Measurements from ENCODE around the gene RPL39. TPM values are rescaled to one million over a fixed set of nuclear protein-coding genes. Genes with fewer than 3 reads are reported as not detected.
"Not testable (repeated sequence)": the region's sequence is repeated elsewhere in the genome, so short reads cannot be mapped to it uniquely, and the experiment has no call there.

The RPL39 gene
- total RNA-seq, 2 donors from 2014 or later: 3,854 to 3,913 TPM

DNA sequence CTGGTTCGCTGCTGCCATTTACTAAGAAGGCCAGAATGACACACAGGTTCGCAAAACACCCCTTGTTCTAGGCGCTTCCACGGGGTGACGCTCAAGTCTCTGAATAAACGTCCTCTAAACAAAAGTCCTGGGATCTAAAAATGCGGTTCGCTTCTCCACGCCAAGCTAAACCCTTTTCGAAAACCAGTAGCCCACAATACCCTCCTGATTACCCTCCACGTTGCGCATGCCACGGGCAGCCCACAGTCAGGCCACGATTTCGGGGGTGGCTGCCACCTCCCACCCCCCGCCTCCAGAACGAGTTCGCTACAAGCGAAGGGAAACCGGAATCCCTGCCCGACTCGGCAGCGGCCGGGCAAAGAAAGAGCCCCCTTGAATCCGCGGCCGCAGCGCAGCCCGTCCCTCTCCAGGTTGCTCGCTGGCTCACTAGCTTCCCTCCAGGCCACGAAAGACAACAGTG, 423 bp downstream of the RPL39 start:
- H3K4me3 Mint-ChIP-seq: peak overlapping the region; percentile 91
- peak overlapping the region; percentile 97 for H3K27ac Mint-ChIP-seq
- DNase-seq (peak; percentile 6 to 8 (median 8)), ATAC-seq (peak; percentile 29)
- H3K9me3 ChIP-seq (ENCODE audit: control insufficient read depth, low read length, poor library complexity, severe bottlenecking): no peaks in the 10 kb centered on the region
- H3K4me1 Mint-ChIP-seq: peaks cover 5% of the 10 kb centered on the region
- no peaks in the 10 kb centered on the region for H3K27me3 Mint-ChIP-seq
- H3K36me3 Mint-ChIP-seq (ENCODE audit: low read depth): no peaks in the 10 kb centered on the region

DNA sequence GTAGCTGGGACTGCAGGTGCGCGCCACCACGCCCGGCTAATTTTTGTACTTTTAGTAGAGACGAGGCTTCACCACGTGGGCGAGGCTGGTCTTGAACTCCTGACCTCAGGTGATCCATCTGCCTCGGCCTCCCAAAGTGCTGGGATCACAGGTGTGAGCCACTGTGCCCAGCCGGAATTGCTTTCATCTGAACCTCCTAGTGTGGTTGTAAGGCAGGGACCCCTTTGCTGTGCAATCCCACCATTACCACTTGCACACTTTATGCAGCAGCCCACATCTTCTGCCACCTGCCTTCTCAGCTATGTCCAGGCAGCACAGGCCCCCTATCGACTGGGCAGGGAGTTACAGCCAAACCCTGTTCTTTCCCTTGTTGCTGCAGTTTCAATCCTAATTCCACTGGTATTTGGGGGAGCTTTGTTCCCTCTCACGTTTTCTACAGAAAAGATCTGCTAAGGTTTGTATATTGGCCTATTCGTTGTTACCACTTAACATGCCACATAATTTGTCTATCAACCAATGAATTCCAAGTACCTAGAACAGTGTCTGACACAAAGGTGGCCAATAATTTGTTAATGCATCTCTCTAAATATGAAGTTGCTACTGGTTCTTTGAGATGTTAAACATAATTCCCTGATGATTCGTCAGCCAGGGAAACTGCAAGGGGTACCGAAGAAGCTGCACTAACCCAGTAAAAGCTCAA, 6.5 kb downstream of the RPL39 start:
- peak overlapping the region; percentile 4 for H3K27ac Mint-ChIP-seq
- peaks cover 3% of the 10 kb centered on the region for H3K36me3 Mint-ChIP-seq (ENCODE audit: low read depth)
- H3K4me1 Mint-ChIP-seq: peaks cover 9% of the 10 kb centered on the region
- H3K9me3 ChIP-seq (ENCODE audit: control insufficient read depth, low read length, poor library complexity, severe bottlenecking): no peaks in the 10 kb centered on the region
- H3K4me3 Mint-ChIP-seq: peak overlapping the region; percentile 63
- peak; percentile 15 to 27 (median 19) for DNase-seq
- no peaks in the 10 kb centered on the region for H3K27me3 Mint-ChIP-seq
- ATAC-seq: peak; percentile 79

GRCh38 chrX:119783026-119783425, 8.4 kb downstream of the RPL39 start:
- Mint-ChIP-seq H3K27ac (peak overlapping the region; percentile 19), H3K36me3 (ENCODE audit: low read depth) (peaks cover 3% of the 10 kb centered on the region)
- no peak for DNase-seq

GRCh38 chrX:119778829-119779228, 12.6 kb downstream of the RPL39 start:
- Mint-ChIP-seq H3K27me3 (no peaks in the 10 kb centered on the region), H3K4me1 (no peaks in the 10 kb centered on the region), H3K4me3 (no peak overlapping the region), H3K36me3 (ENCODE audit: low read depth) (no peaks in the 10 kb centered on the region), H3K27ac (no peak overlapping the region)
- DNase-seq: no peak
- no peak for ATAC-seq
- no peaks in the 10 kb centered on the region for H3K9me3 ChIP-seq (ENCODE audit: control insufficient read depth, low read length, poor library complexity, severe bottlenecking)

More at GRCh38 chrX:119783026-119783425, 8.4 kb downstream of the RPL39 start:
- no peaks in the 10 kb centered on the region for H3K9me3 ChIP-seq (ENCODE audit: control insufficient read depth, low read length, poor library complexity, severe bottlenecking)
- H3K27me3 Mint-ChIP-seq: no peaks in the 10 kb centered on the region
- H3K4me1 Mint-ChIP-seq: peaks cover 4% of the 10 kb centered on the region
- ATAC-seq: no peak
- H3K4me3 Mint-ChIP-seq: no peak overlapping the region

DNA sequence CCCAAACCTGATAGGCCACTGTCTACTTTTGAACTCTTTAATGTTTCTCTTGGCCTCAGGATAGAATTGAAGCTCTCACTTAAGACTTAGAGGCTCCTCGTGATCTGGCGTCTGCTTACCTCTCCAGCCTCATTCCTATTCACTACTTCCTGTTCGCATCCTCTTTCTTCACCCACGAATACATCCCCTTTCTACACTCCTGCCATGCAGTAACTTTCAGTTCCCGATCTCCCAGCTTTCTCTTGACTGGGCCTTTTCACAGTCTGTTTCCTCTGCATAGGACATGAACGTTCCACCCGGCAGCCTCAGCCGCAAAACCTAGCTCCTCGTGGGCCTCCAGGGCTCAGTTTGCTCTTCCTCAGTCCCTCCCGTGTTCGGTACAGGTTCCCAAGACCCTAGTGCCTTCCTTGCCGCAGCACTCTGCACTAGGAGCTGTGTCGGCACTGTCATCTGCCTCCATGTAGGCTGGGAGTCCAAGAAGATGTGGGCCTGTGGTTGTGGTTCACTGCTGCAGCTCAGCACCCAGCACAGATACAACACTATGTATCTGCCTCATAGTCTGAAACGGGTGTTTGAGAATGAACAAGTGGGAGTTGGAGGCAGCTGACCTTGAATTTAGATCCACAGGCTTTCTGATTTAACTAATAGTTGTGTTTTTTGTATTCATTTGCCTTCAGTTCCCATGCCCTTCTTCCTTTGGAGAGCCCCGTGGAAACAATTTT, 15.8 kb downstream of the RPL39 start:
- ATAC-seq: no peak
- H3K4me3 Mint-ChIP-seq: no peak overlapping the region

DNA sequence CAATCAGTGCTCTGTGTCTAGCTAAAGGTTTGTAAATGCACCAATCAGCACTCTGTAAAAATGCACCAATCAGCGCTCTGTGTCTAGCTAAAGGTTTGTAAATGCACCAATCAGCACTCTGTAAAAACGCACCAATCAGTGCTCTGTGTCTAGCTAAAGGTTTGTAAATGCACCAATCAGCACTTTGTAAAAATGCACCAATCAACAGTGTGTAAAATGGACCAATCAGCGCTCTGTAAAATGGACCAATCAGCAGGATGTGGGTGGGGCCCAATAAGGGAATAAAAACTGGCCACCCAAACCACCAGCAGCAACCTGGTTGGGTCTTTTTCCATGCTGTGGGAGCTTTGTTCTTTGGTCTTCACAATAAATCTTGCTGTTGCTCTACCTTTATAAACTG, 22.0 kb downstream of the RPL39 start:
- not testable (repeated sequence) for H3K27me3 Mint-ChIP-seq; DNase-seq; ATAC-seq; H3K9me3 ChIP-seq (ENCODE audit: control insufficient read depth, low read length, poor library complexity, severe bottlenecking); H3K36me3 Mint-ChIP-seq (ENCODE audit: low read depth); H3K27ac Mint-ChIP-seq; H3K4me3 Mint-ChIP-seq; H3K4me1 Mint-ChIP-seq

More for the DNA sequence above, 15.8 kb downstream of the RPL39 start:
- Mint-ChIP-seq H3K4me1 (no peaks in the 10 kb centered on the region), H3K27me3 (no peaks in the 10 kb centered on the region), H3K27ac (no peak overlapping the region), H3K36me3 (ENCODE audit: low read depth) (no peaks in the 10 kb centered on the region)
- H3K9me3 ChIP-seq (ENCODE audit: control insufficient read depth, low read length, poor library complexity, severe bottlenecking): no peaks in the 10 kb centered on the region
- no peak for DNase-seq

DNA sequence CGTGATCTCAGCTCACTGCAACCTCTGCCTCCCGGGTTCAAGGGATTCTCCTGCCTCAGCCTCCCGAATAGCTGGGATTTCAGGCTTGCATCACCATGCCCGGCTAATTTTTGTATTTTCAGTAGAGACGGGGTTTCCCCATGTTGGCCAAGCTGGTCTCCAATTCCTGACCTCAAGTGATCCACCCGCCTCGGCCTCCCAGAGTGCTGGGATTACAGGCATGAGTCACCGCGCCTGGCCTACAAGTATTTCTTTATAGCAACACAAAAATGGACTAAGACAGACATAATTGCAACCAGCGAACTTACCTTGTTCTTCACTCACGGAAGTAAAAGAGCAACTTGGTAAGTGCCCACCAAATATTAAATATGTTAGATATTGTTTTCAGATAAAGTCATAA, 23.0 kb downstream of the RPL39 start:
- not testable (repeated sequence) for H3K36me3 Mint-ChIP-seq (ENCODE audit: low read depth); H3K4me1 Mint-ChIP-seq; H3K4me3 Mint-ChIP-seq; H3K9me3 ChIP-seq (ENCODE audit: control insufficient read depth, low read length, poor library complexity, severe bottlenecking); H3K27ac Mint-ChIP-seq; DNase-seq; H3K27me3 Mint-ChIP-seq; ATAC-seq

GRCh38 chrX:119763836-119764387, 27.5 kb downstream of the RPL39 start:
- Mint-ChIP-seq H3K4me3 (no peak overlapping the region), H3K36me3 (ENCODE audit: low read depth) (no peaks in the 10 kb centered on the region), H3K27ac (no peak overlapping the region), H3K27me3 (no peaks in the 10 kb centered on the region), H3K4me1 (peaks cover 7% of the 10 kb centered on the region)
- no peak for ATAC-seq
- no peak for DNase-seq
- no peaks in the 10 kb centered on the region for H3K9me3 ChIP-seq (ENCODE audit: control insufficient read depth, low read length, poor library complexity, severe bottlenecking)

DNA sequence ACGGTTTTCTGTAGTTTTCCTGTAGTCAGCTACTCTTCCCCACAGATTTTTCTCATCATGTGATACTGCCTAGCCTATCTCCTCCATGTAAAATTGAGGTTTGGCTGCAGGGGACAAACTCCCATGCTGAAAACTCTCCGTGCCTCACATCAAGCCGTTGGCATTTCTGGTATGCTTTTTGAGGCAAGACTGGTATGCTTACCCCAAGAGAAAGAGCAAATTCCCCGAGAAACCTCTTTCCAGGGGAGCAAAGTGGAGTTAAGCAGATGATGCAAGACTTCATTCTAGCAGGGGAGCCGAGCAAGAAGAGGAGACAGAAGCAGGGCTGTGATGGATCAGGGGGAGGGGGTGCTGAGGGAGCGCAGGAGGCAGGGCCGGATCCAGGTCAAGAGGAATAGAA, 28.2 kb downstream of the RPL39 start:
- Mint-ChIP-seq H3K36me3 (ENCODE audit: low read depth) (no peaks in the 10 kb centered on the region), H3K4me1 (peaks cover 7% of the 10 kb centered on the region), H3K27ac (no peak overlapping the region), H3K27me3 (no peaks in the 10 kb centered on the region), H3K4me3 (no peak overlapping the region)
- ATAC-seq: no peak
- no peak for DNase-seq
- no peaks in the 10 kb centered on the region for H3K9me3 ChIP-seq (ENCODE audit: control insufficient read depth, low read length, poor library complexity, severe bottlenecking)

GRCh38 chrX:119762718-119763117, 28.7 kb downstream of the RPL39 start:
- Mint-ChIP-seq H3K36me3 (ENCODE audit: low read depth) (no peaks in the 10 kb centered on the region), H3K27ac (no peak overlapping the region), H3K4me1 (peaks cover 10% of the 10 kb centered on the region), H3K27me3 (no peaks in the 10 kb centered on the region), H3K4me3 (no peak overlapping the region)
- no peak for DNase-seq
- ATAC-seq: no peak
- H3K9me3 ChIP-seq (ENCODE audit: control insufficient read depth, low read length, poor library complexity, severe bottlenecking): no peaks in the 10 kb centered on the region

- ATAC-seq: no peak
- Mint-ChIP-seq H3K36me3 (ENCODE audit: low read depth) (no peaks in the 10 kb centered on the region), H3K4me3 (peak overlapping the region; percentile 21), H3K27ac (no peak overlapping the region), H3K4me1 (peaks cover 30% of the 10 kb centered on the region), H3K27me3 (no peaks in the 10 kb centered on the region)
- H3K9me3 ChIP-seq (ENCODE audit: control insufficient read depth, low read length, poor library complexity, severe bottlenecking): no peaks in the 10 kb centered on the region
- DNase-seq: no peak
Measured at GRCh38 chrX:119760026-119760877, 31.2 kb downstream of the RPL39 start.

GRCh38 chrX:119759248-119759766, 32.1 kb downstream of the RPL39 start:
- peak overlapping the region; percentile 83 for H3K4me3 Mint-ChIP-seq
- ATAC-seq (no peak), DNase-seq (no peak)
- H3K9me3 ChIP-seq (ENCODE audit: control insufficient read depth, low read length, poor library complexity, severe bottlenecking): no peaks in the 10 kb centered on the region
- H3K27ac Mint-ChIP-seq: no peak overlapping the region
- peaks cover 35% of the 10 kb centered on the region for H3K4me1 Mint-ChIP-seq
- no peaks in the 10 kb centered on the region for H3K27me3 Mint-ChIP-seq
- no peaks in the 10 kb centered on the region for H3K36me3 Mint-ChIP-seq (ENCODE audit: low read depth)
